WERI-Rb-1 (cell line): Measurements from ENCODE around the gene MON2.

Experiments used
- DNase-seq: peaks from one replicate; pipeline ENCODE4 v3.0.0-alpha.2; 2020
- H3K27ac ChIP-seq: fragments of 250-450 bp; sonication (Bioruptor Pico); 2 replicates; pipeline ENCODE4 v1.5.1; 2020; ENCODE audit warnings: mild to moderate bottlenecking, moderate library complexity
- H3K27me3 ChIP-seq: fragments of 250-450 bp; sonication (Bioruptor Pico); 2 replicates; pipeline ENCODE4 v1.5.1; 2021; ENCODE audit warnings: mild to moderate bottlenecking, low read depth, moderate library complexity; ENCODE audit not compliant: insufficient read depth, severe bottlenecking
- H3K36me3 ChIP-seq: fragments of 250-450 bp; sonication (Bioruptor Pico); 2 replicates; pipeline ENCODE4 v1.5.1; 2020; ENCODE audit warnings: mild to moderate bottlenecking, moderate library complexity
- H3K4me3 ChIP-seq: 2 replicates; pipeline ENCODE4 v1.5.1; 2011; ENCODE audit warnings: low read depth, mild to moderate bottlenecking, control low read depth, low read length
- H3K9me3 ChIP-seq: fragments of 250-450 bp; sonication (Bioruptor Pico); 2 replicates; pipeline ENCODE4 v1.5.1; 2021; ENCODE audit warnings: mild to moderate bottlenecking, moderate library complexity; ENCODE audit not compliant: severe bottlenecking
- CTCF ChIP-seq: IDR thresholded peaks from 2 replicates; pipeline ENCODE4 v1.5.1; 2011; ENCODE audit warnings: low read depth, mild to moderate bottlenecking, control low read depth, inconsistent platforms, low read length

MON2 gene

GRCh38 chr12:62642486-62642885 lies 175.9 kb downstream of the MON2 start:
- Histone ChIP-seq H3K27ac (no peak overlapping the region), H3K27me3 (no peaks in the 10 kb centered on the region), H3K9me3 (no peaks in the 10 kb centered on the region), H3K4me3 (no peak overlapping the region), H3K36me3 (peaks cover 4% of the 10 kb centered on the region)
- no peak for DNase-seq
- no peak for TF ChIP-seq CTCF

GRCh38 chr12:62643486-62643885 lies 176.9 kb downstream of the MON2 start:
- TF ChIP-seq CTCF: no peak
- no peak for DNase-seq

GRCh38 chr12:62646566-62646965 lies 179.9 kb downstream of the MON2 start:
- peaks cover 8% of the 10 kb centered on the region for H3K36me3 ChIP-seq
- H3K4me3 ChIP-seq: no peak overlapping the region
- H3K9me3 ChIP-seq: no peaks in the 10 kb centered on the region
- no peak overlapping the region for H3K27ac ChIP-seq
- no peak for TF ChIP-seq CTCF
- DNase-seq: no peak
- no peaks in the 10 kb centered on the region for H3K27me3 ChIP-seq

More at GRCh38 chr12:62643486-62643885, 176.9 kb downstream of the MON2 start:
- H3K27ac ChIP-seq: no peak overlapping the region
- H3K27me3 ChIP-seq: no peaks in the 10 kb centered on the region
- no peak overlapping the region for H3K4me3 ChIP-seq
- H3K36me3 ChIP-seq: peaks cover 8% of the 10 kb centered on the region
- no peaks in the 10 kb centered on the region for H3K9me3 ChIP-seq

- Histone ChIP-seq H3K9me3 (no peaks in the 10 kb centered on the region), H3K27me3 (no peaks in the 10 kb centered on the region), H3K27ac (no peak overlapping the region), H3K36me3 (peaks cover 8% of the 10 kb centered on the region), H3K4me3 (no peak overlapping the region)
- no peak for DNase-seq
- TF ChIP-seq CTCF: no peak
Measured at GRCh38 chr12:62647586-62647985, 181.0 kb downstream of the MON2 start.

- Histone ChIP-seq H3K27me3 (no peaks in the 10 kb centered on the region), H3K27ac (no peak overlapping the region), H3K9me3 (no peaks in the 10 kb centered on the region), H3K4me3 (no peak overlapping the region), H3K36me3 (peaks cover 8% of the 10 kb centered on the region)
- TF ChIP-seq CTCF: no peak
- DNase-seq: no peak
Measured at GRCh38 chr12:62649412-62650138, 182.9 kb downstream of the MON2 start.
